GM19438 (cell line): ENCODE measurements around the gene FAM177A1.
"Not testable (repeated sequence)": the region's sequence is repeated elsewhere in the genome, so short reads cannot be mapped to it uniquely, and the experiment has no call there.

Experiments
- ATAC-seq: cut with Tn5 transposase; IDR thresholded peaks from one replicate; pipeline ENCODE4 v1.9.1; 2021; ENCODE audit warnings: low read depth; ENCODE audit not compliant: unreplicated experiment

The FAM177A1 gene

DNA sequence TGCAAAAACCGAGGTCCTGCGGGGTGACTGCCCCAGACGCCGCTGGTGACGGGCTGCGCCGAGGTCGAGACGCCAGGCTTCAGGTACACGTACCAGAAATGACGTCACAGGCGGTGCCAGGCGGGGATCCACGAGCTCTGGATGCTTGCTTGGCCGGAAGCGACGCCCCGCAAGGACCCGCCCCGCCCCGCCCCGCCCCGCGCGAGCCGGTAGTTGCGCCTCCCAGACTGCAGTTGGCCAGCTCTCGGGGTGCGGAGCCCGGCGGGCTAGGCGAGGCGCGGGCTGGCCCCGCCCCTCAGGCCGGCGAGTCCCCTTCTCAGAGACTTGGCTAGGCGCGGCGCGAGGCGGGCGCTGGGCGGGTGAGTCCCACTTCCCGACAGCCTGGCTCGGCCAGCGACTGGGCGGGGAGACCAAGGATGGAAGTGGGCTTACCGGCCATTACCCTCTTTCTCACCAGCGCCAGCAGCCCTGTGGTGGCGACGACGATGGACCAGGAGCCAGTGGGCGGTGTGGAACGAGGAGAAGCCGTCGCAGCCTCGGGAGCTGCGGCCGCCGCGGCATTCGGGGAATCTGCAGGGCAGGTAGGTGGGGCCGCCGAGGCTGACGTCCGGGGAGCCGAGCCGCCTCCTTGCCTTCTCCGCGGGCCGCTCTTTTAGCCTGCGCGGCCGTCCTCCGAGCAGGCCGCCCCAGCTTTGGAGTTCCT lies at the start of gene FAM177A1:
Gene FAM177A1 (plus strand): TSS at position 225 of the 703 bp plus-strand sequence. CDS start 192 bp downstream, at position 417.
- ATAC-seq, result peak; percentile 95

DNA sequence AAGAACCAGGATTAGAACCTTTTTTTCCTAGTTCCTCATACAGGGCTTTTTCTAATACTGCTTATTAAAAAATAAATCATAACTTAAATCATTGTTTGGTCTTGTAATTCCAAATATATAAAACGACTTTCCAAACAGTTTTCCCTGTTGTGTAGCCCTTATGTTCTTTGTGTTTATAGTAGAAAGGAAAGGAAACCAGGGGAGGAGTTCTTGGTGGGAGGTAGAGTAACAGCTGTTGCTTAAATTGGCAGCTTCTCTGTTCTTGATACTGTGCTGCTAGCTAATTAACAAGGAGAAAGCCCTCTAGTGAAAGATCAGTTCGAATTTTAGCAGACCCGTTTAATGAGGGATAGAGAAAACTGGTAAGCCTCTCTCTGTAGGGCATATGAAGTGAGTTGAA lies 48.3 kb upstream of the FAM177A1 start:
- no peak for ATAC-seq

GRCh38 chr14:34999500-34999899 lies 46.6 kb upstream of the FAM177A1 start:
- ATAC-seq, result no peak

- ATAC-seq, result no peak
These were observed 44.5 kb upstream of the FAM177A1 start for GRCh38 chr14:35001621-35002020.

GRCh38 chr14:35004839-35005238 lies 41.2 kb upstream of the FAM177A1 start:
- no peak for ATAC-seq

DNA sequence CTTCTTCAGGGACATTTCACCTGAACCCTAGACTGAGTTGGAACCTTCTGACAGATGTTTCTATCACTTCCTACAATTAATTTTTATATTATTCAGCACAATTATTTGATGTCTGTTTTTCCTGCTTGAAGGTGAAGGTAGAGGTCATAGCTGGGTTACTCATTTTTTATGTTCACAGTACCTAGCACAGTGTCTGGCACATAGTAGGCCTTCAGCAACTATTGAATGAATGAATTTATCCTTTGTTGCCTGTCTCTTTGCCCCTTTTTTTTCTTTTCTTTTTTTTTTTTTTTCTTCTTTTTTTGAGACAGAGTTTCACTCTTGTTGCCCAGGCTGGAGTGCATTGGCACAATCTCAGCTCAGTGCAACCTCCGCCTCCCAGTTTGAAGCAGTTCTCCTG lies 29.5 kb upstream of the FAM177A1 start:
- ATAC-seq, result no peak

DNA sequence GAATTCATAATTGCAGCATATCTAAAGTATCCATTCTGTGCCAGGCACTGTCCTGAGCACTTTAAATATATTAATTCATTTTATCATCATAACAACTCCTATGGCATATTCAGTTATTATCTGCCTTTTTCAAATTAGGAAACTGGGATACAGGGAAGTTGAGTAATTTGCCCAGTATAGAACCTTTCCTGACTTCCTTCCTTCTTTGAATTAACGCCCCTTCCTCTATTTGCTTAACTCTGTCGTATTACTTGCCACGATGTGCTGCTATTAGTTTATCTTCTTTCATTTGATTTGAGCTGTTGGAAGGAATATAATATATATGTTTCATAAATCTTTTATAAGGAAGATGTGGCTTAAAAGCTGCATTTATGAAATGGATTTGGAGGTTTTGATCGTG lies 25.4 kb upstream of the FAM177A1 start:
- no peak for ATAC-seq

- ATAC-seq, result no peak
These were observed 17.6 kb upstream of the FAM177A1 start for GRCh38 chr14:35028435-35028834.

DNA sequence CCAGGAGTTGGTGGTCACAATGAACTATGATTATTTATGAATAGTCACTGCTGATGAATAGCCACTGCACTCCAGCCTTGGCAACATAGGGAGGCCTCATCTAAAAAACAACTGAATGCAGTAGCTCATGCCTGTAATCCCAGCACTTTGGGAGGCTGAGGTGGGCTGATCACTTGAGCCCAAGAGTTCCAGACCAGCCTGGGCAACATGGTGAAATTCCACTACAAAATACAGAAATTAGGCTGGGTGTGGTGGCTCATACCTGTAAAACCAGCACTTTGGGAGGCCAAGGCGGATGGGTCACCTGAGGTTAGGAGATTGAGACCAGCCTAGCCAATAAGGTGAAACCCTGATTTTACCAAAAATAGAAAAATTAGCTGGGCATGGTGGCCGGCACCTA lies 13.5 kb upstream of the FAM177A1 start:
- no peak for ATAC-seq

GRCh38 chr14:35034440-35034833 lies 11.6 kb upstream of the FAM177A1 start:
- ATAC-seq, result no peak

- ATAC-seq, result not testable (repeated sequence)
These were observed 11.0 kb upstream of the FAM177A1 start for GRCh38 chr14:35034944-35035554.

- not testable (repeated sequence) for ATAC-seq
These were observed 7.8 kb upstream of the FAM177A1 start for GRCh38 chr14:35038312-35038711.

DNA sequence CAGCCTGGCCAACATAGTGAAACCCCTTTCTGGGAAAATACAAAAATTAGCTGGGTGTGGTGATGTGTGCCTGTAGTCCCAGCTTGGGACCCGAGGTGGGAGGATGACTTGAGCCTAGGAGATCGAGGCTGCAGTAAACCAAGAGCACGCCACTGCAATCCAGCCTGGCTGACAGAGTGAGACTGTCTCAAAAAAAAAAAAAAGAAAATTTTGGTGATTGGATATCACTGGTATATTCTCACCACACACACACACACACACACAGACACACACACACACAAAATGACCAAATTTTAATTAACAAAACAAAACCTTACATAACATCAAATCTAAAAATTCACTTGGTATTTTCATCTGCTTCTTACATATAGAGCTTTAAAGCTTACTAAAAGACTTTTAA lies 3.4 kb upstream of the FAM177A1 start:
- ATAC-seq, result no peak

DNA sequence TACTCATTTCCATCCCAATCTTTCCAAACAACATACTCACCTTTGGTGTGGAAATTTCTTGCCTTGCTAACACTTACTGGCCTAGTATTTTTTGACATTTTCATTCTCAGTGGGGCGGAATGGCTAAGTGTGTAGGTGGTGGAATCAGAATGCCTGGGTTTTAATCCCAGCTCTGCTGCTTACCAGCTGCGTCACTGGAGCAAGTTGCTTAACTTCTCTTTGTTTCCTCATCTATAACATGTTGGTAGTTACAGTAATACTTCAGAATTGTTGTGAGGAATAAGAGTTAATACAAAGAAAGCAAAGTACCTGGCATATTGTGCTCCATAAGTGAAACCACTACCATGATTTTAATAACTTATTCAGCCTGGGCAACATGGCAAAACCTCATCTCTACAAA lies 3.0 kb upstream of the FAM177A1 start:
- ATAC-seq, result no peak

DNA sequence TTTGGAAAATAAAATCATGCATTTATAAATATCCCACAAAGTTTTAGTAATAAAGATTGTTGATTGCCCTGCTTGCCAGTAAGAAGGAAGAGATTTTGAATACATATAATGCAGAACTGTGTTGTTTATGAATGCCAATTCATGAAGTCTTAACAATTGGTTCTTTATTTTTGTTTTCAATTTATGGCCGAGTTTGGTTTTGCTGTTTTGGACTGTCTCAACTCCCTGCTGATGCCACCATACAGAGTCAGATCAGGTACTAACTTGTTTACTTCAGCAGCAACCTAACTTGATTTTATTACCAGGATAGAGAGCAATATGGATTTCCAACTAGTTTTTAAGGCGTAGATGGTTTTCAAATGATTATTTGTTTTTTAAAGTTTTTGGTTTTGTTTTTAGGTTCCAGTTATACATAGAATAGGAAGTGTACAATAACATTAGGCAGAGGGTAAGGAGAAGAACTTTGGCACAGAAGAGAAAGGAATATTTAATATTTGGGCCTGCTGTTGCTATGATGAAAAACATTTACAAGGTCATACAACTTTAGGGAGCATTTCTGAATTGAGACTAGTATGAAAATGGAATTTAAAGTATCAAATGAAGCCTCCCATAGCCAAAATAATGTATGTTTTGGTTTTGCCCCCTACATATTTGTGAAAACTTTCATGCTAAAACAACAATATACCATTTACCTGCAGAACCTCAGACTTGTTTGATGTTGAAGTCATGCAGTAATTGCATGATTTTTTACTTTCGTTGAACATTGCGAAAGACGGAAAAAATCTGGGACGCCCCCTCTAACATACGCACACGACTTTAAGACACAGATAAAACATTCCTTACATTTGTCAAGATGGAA lies 904 bp upstream of the FAM177A1 start:
- no peak for ATAC-seq

DNA sequence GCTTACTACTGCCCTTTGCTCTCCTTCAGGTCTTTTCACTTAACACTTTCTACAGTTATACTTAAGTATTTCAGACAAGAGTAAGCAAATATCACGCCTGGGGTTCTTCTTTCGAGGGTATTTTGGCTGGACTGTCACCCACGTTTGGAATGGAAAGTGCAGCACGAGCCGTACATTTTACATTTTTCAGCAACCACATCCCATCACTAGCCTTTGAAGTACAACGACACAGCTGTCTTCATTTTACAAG lies 349 bp upstream of the FAM177A1 start:
- peak; percentile 1 for ATAC-seq

GRCh38 chr14:35046751-35047536 lies 872 bp downstream of the FAM177A1 start:
- ATAC-seq, result peak; percentile 26

- no peak for ATAC-seq
These were observed 2.0 kb downstream of the FAM177A1 start for GRCh38 chr14:35047976-35048513.

DNA sequence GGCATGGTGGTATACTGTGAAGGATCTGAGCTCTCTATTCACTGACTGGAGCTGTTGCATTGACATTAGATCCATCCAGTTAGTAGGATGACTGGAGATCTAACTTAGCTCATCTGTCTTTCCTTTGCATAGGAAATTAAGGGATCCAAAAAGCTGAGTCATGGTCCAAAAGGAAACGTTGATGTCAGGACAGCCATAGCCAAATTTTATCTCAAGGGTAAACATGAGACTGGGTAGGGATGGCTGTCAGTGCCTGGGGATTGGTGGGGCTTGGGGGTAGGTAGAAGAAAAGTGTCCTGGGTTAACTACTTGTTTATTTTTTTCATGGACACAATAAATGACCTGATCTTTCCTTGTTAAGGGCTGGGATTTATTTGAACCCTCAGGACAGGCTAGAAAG lies 4.6 kb downstream of the FAM177A1 start:
- no peak for ATAC-seq

- ATAC-seq, result no peak
These were observed 5.7 kb downstream of the FAM177A1 start for GRCh38 chr14:35051796-35052195.

- ATAC-seq, result no peak
These were observed 6.6 kb downstream of the FAM177A1 start for GRCh38 chr14:35052637-35053036.
